ENCODE measurements around the gene LYPD6B. TPM values are rescaled to one million over a fixed set of nuclear protein-coding genes. Genes with fewer than 3 reads are reported as not detected.
A peak's percentile ranks its signal among the peaks of the same experiment; 100 is the strongest.

LYPD6B gene
- total and polyA plus RNA-seq, 10 of the 15 experiments (the other 5 are each of a cell fraction or from before 2014, with no cell fraction given): 1.0 to 6.6 (median 4.0) TPM

- no peak for TF ChIP-seq CEBPZ (IDR thresholded peaks at IDR 0.05; ENCODE audit: low read depth, low read length)
- no peak for TF ChIP-seq CTCF (IDR thresholded peaks at IDR 0.05 in 2 of 3, conservative IDR thresholded peaks at IDR 0.05 in 1 of 3; ENCODE audit: control insufficient read depth in 2 of 3, extremely low read depth in 1 of 3, insufficient read depth in 1 of 3, low read depth in 3 of 3, low read length in 3 of 3)
- no peak for TF ChIP-seq NKRF (conservative IDR thresholded peaks at IDR 0.05)
- TF ChIP-seq STAT1 (conservative IDR thresholded peaks at IDR 0.05): no peak
- TF ChIP-seq PAX8 (IDR thresholded peaks at IDR 0.05): no peak
- TF ChIP-seq KDM1A (IDR thresholded peaks at IDR 0.05; ENCODE audit: borderline replicate concordance): no peak
- TF ChIP-seq HDAC6 (IDR thresholded peaks at IDR 0.05; ENCODE audit: unreplicated experiment): no peak
- no peak for TF ChIP-seq REST (IDR thresholded peaks at IDR 0.05; ENCODE audit: low read depth, low read length)
- TF ChIP-seq ELK1 (IDR thresholded peaks at IDR 0.05; ENCODE audit: low read depth, low read length): no peak
- TF ChIP-seq MAX (IDR thresholded peaks at IDR 0.05; ENCODE audit: low read depth, low read length): no peak
- peak; percentile 22; the same call in 1 of the 2 replicates for TF ChIP-seq CREM (IDR thresholded peaks at IDR 0.05; ENCODE audit: low read depth)
- TF ChIP-seq LARP7 (IDR thresholded peaks at IDR 0.05): no peak
- no peak for TF ChIP-seq HCFC1 (IDR thresholded peaks at IDR 0.05; ENCODE audit: low read length)
- no peak for TF ChIP-seq POLR2AphosphoS2 (IDR thresholded peaks at IDR 0.05; ENCODE audit: low read depth, low read length)
- no peak for TF ChIP-seq BACH1 (IDR thresholded peaks at IDR 0.05; ENCODE audit: borderline replicate concordance)
- TF ChIP-seq CHD2 (IDR thresholded peaks at IDR 0.05; ENCODE audit: borderline replicate concordance, low read depth, low read length): no peak
- TF ChIP-seq RB1 (IDR thresholded peaks at IDR 0.05; ENCODE audit: borderline replicate concordance): no peak
- TF ChIP-seq MEF2B (IDR thresholded peaks at IDR 0.05; ENCODE audit: partially characterized antibody, poor library complexity, severe bottlenecking): peak; percentile 88
- no peak for TF ChIP-seq RFX5 (IDR thresholded peaks at IDR 0.05; ENCODE audit: low read depth, low read length)
These were observed 17.2 kb upstream of the LYPD6B start (continued) for GRCh38 chr2:149021271-149021719.
